HTERT RPE-1 (cell line): ENCODE measurements around the gene ODC1.
"Not testable (repeated sequence)": the region's sequence is repeated elsewhere in the genome, so short reads cannot be mapped to it uniquely, and the experiment has no call there.

ENCODE experiments used
- in situ Hi-C: fragments of 300-500 bp; cut with MboI; formaldehyde crosslinking; loops from 4 replicates; pipeline ENCODE4 v1.14.3; 2020; ENCODE audit warnings: low sequenced_read_pairs

Gene ODC1

DNA sequence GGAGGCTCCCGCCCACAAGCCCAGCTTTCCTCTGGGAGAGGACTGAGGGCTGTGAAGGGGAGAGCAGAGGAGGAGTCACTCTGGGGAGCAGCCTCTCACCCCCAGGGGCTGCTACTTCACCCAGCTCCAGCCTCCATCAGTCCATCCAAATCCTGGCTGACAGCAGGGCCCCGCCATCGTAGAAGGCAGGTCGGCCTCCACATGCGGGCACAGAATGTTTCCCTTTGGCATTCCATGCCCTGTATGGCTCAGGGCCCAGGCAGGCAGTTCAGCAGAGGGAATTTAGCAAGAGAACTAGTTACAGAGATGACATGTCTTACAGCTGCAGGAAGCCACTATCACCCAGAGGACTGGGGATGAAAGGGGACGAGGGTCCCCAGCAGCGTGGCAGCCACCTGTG lies 6.4 kb upstream of the ODC1 start:
- in situ Hi-C loops = no loop called here

DNA sequence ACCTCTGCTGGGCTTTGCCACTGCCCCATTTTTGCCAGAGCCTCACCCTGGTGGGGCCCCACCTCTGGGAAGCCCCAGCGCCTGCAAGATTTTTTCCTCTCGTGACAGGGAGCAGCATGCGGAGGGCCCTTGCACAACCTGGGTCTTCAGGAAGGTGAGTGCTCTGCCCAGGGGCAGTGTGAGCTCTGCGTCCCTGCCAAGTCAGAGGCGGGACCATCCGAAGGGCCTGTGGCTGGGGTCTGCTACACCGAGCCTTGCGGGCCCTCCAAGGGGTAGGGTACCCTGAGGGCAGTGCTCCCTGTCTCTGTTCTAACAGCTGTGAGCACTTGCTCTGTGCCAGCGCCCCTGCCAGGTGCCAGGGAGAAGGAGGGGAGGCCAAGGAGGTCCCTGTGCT lies 5.8 kb upstream of the ODC1 start:
- in situ Hi-C loops = no loop called here

DNA sequence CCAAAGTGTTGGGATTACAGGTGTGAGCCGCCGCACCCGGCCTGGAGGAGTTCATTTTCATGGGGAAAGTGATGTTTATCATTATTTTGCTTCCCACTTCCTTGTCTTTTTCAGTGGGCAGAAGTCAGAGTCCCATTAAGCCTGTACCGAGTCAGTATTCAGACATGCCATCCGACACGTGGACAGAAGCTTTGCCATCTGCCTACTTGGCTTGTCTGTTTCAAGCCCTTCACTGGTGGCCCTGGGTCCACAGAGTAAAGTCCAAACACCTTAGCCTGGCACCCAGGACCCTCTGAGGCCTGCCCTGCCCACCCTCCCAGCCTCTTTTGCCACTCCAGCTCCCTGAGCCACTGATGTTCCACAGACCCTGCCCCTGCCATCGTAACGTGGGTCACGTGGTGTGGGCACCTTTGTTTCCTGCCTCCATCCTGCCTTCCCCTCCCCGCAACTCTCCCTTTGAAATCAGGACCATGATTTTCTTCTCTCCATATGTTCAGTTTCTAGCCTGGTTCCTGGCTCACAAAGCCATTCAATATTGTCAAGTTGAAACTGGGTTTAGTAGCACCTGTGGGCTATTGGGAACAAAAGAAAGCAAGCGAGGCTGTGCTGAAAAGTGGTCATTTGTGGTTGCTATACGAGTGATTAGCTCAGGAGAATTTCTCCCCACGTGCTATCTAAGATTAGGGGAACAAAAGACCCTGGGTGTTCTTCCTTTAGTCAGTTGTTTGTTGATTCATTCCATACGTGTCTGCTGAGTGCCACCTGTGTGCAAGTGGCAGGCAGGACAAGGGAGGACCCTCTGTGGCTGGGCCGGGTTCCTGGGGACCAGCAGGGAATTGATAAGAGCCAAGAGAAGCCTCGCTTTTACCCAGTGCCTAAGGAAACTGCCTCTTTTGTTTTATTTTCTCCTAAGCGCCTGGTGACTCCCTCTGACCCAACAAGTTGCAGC lies 5.1 kb upstream of the ODC1 start:
- in situ Hi-C loops = no loop called here

DNA sequence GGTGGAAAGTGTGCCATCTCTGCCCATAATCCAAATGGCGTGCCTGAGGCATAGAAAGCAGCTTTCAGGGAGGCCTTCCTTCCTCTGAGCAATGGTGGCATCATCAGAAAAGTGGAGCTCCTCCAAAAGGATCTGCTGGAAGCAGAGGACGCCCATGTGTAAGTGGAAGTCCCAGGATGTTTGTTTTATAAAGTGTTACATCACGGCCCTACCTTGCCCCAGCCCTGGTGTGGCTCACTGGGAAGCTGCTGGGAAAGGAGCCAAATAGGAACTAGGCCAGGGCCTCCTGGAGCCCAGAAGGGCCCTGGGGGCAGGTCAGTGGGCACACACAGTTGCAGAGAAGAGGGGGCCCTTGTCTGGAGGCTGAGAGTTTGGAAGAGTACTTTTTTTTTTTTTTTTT lies 4.2 kb upstream of the ODC1 start:
- in situ Hi-C loops = no loop called here

DNA sequence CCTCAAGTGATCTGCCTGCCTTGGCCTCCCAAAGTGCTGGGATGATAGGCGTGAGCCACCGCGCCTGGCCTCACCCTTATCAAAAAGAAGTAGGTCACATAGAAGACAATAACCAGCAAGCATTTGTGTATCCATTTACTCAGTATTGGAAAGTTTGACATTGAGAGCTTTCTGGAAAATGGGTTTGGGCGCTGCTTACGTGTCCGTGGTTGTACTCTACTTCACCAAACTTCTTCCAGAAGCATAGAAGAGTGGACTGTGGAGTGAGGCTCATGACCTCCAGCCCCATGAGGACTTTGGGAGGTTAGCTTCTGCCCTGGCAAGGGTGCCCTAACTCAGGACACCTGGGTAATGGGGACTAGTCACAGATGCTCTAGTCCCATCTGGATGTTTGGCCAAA lies 3.7 kb upstream of the ODC1 start:
- in situ Hi-C loops = no loop called here

DNA sequence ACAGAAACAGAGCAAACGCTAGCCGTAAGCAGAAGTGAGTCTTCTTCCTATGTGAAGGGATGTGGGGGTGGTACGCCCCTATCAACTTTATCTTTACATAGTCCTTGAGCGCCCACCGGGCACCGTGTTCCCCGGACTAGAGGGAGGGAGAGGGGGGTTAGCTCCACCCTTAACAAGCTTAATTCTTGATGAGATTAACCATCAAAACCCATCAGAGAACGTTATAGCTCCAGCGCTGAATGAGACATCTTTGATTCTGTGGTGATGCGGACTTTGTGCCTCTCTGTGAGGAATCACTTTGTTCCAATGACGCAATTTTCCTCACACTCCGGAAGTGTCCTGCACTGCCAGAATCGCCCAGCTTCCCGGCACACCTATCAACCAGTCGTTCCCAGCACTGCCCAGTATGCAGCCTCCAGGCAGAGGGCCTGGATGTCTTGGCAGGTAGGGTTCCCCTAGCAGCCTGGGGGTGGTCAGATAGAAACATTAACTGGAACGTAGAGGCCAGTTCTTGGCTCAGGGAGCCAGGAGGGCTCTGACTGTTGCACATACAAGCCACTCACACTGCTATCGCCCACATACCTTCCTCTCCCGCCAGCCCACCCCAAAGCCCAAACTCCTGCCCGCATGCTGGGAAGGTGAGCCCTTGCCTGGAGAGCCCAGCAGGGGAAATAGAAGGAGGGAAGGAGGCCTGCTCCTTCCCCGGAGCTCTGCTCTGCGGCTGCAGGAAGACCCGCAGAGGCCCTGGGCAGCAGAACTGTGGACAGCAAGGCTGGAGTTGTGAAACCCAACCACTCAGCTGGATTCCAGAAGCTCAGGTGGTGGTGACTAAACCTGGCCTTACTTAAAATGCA lies 1.9 kb upstream of the ODC1 start:
- in situ Hi-C loops = no loop called here

DNA sequence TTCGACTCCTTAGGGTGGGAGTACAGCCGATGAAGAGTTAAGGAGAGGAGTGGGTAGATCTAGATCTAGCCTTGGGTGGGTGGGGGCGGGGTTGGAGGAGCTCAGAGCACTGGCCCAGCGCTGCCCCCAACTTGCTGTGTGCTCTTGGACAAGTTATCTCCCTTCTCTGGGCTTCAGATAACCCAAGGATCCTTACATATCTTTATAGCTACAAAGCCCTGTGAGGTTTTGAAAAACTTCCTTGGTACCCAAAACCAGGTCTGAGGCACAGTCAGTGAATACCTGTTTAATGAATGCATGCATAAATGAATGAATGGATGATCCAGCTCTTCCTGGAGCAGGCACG lies 1.3 kb upstream of the ODC1 start:
- in situ Hi-C loops = no loop called here

DNA sequence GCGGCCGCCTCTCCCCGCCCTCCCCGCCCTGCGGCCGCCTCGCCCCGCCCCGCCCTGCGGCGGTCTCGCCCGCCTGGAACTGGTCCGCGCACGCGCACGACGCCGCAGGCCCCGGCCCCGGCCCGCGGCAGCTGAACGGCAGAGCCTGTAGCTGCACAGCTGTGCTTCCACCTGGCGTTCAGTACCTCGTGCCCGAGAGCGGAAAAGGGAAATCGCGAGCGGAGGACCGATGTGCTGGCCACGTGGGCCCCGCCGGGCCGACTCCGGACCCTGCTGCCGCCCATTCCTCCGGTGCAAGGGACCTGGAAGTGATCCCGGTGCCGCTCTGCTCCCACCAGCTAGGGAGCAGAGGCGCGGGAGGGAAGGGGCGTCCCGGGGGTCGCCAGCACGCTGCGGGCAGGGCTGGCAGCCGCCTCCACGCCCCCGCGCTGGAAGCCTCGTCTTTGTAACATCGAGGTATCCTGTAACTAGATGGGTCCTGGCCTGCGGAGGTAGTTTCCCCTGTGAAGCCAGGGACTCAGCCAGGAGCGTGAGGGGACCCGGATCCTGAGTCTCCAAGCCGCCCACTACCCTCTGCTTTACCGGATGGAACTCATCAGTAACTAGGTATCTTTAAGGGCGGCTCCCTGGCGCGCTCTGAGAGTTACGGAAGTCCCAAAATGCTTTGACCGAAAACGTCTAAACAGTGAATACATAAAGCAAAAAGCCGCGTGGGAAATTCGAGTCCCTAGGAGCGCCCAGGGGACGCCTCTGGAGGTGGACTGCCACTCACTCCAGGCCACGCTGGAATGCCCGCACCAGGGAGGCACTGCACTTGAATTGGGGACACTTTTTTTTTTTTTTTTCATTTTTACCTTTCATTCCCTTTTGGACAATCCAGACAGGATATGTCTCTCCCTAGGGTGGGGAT lies 704 bp upstream of the ODC1 start:
- in situ Hi-C loops = no loop called here

DNA sequence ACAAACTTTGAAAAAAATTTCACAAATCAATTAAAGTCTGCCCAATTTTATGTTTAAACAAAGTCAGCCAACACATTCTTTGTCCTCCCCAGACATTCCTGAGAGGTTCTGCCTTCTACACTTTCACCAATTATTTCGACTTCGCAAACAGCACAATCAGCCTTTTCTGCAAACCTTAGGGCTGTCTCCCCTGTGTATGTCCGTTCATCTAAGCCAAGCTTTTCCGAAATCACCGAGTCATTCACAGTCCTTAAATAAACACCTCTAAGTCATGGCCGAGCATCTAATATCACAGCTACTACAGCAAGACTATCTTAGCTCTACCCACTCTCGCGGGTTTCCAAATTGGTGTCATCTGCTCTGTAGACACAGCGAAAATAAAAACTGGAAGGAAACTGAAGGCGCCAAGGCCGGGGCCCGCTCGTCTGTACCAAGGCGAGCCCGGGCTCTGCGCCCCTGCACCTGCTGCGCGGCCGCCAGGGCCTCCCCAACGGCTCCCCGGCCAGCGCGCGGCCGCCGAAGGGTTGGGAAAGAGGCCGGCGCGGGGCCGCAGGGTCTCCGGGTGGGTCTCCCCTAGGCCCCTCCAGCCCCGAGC lies 730 bp downstream of the ODC1 start:
- in situ Hi-C loops = no loop called here

DNA sequence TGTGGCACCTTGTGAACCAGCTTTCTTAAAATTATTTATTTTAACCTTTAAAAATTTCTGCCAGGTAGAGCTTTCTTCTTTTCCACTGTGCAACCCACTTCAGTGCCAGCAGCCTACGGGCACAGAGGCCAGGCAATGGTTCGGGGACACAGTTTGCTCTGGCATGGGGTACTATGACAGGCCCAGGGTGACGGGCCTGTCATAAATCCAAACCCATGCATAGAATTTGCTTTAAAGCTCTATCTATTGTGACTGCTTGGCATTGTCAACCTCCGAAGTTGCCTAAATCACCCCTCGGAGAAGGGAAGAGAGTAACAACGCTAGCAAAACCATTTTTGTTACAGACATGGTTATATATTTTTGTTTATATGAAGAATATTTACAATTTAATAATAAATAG lies 1.5 kb downstream of the ODC1 start:
- in situ Hi-C loops = no loop called here

DNA sequence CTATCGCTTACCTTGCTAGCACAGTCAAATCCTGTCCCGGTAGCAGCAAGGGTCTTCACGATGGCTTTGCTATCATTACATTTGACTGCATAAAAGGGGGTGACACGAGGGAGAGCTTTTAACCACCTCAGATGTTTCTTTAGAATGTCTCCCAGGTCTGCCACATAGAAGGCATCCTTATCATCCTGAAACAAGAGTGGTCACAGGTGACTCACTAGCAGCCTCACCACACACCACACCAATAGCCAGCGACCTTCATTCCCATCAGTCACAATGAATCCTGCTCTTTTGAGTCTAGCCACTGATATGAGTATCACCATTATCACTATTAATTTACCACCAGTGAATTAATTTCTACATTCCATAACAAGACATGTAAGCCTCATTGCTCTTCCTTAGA lies 3.7 kb downstream of the ODC1 start:
- in situ Hi-C loops = no loop called here

DNA sequence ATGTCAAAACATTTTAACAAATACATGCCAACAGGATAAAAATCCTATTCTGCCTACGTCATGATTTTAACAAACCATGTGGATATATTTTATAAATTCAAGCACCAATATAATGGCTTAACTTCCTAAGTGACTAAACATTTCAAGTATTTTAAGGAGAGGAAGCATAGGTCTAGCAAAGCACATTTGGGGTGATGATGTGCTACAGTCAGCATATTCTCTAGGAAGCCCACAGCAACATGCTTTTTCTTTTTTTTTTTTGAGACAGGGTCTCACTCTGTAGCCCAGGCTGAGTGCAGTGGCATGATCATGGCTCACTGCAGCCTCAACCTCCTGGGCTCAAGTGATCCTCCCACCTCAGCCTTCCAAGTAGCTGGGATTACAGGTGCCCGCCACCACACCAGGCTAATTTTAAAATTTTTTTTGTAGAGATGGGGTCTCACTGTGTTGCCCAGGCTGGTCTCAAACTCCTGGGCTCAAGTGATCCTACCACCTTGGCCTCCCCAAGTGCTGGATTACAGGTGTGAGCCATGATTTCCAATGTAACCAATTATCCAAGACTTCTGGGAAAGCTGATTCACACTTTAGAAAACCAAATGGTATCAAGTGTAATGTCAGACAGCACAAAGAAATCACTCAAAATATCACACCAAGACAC lies 5.5 kb downstream of the ODC1 start:
- in situ Hi-C loops = not testable (repeated sequence)

DNA sequence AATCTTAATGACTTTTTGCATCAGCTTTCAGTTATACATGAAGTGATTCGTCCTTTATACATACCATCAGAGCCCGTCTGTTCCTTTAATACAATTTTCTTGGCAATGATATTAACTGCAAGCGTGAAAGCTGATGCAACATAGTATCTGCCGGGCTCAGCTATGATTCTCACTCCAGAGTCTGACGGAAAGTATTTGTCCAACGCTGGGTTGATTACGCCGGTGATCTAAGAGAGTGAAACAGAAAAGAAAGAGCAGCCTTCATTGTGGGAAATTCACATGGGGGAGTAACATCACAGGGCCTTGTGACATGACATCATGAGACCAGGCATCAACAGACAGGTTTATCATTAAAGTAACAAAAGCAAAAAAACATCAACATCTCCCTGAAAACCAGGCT lies 6.2 kb downstream of the ODC1 start:
- in situ Hi-C loops = no loop called here

DNA sequence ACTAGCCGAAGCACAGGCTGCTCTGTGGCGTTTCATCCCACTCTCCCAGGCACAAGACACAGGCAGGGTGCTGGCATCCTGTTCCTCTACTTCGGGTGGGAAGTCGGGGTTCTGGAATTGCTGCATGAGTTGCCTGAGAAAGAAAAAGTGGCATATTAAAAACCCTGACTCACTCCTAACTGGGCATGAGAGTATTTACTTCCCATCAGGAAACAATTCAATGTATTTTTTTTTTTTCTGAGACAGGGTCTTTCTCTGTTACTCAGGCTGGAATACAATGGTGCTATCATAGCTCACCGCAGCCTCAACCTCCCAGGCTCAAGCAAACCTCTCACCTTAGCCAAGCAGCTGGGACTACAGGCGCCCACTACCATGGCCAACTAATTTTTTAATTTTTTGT lies 7.4 kb downstream of the ODC1 start:
- in situ Hi-C loops = no loop called here

DNA sequence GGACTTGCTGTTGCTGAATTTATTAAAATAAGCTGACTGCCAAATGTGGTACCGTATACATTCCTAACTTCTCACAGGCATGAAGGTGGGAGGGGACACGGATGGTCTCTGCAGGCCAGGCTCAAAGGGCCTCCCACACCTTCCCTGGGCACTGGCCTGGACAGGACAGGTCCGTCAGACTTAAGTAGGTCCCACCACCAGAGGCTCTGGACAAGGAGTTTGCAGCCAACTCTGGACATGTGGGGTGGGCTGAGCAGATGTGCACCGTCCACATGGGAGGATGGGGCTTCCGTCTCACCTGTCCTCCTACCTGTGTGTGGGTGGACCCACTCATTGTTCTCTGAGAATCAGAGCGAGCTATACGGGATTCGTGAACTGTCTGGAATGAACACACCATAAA lies 8.2 kb downstream of the ODC1 start:
- in situ Hi-C loops = no loop called here

DNA sequence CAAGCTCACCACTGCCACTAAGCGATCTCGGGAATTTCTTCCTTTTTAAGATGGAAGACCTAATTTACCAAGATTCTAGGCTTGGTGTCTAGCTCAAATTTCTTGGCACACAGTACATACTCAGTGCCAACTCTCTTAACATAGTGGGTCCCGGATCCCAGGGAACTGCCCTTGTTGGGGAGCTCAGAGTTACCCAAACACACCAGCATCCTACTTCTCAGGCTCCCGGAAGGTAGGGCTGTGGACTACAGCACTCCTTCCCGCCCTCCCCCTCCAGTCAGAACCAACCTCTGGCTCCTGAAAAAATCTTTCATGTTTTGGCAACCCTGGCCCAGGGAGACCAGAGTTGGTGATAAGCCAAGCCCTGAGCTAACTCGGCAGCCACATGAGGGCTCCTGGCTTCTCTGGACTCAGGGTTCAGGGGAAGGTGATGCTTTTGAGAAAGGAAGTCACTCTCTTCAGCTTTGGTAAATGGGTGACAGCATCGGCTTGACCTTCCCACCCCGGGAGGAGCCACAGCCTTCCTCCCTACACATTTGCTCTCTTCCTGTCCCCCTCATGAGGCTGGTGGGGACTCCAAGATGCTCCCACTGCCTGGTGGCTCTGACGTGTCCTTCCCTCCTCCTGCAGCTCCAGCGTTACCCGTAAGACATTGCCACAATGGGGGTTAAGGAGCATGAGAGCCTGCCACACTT lies 8.8 kb downstream of the ODC1 start:
- in situ Hi-C loops = no loop called here

DNA sequence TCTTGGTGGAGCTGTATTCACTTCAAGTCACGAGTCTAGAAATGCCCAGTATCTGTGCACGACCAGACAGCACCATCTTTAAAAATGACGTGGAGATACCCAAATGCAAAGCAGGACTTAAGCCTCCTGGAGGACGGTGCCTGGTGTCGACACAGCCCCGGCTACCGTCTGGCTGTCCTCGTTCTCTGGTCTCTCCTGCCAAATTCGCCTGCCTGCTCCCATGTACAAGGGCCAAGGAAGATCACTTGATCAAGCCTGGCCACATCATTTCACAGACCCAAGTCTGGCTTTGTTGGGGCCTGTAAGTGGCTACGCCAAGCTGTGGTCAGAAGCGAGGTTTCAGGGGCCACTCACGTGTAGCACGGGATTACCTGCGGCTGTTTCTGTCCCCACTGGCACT lies 9.4 kb downstream of the ODC1 start:
- in situ Hi-C loops = no loop called here

DNA sequence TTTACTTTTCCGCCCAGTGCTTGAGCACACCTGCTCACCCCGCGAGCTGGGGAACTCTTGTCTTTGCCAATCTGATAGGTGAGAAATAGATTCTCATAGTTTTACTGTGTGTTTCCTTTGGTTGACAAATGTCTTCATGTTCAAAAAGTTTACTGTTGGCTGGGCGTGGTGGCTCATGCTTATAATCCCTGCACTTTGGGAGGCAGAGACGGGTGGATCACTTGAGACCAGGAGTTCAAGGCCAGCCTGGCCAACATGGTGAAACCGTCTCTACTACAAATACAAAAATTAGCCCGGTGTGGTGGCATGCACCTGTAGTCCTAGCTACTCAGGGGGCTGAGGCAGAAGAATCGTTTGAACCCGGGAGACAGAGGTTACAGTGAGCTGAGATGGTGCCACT lies 10.3 kb downstream of the ODC1 start:
- in situ Hi-C loops = no loop called here

DNA sequence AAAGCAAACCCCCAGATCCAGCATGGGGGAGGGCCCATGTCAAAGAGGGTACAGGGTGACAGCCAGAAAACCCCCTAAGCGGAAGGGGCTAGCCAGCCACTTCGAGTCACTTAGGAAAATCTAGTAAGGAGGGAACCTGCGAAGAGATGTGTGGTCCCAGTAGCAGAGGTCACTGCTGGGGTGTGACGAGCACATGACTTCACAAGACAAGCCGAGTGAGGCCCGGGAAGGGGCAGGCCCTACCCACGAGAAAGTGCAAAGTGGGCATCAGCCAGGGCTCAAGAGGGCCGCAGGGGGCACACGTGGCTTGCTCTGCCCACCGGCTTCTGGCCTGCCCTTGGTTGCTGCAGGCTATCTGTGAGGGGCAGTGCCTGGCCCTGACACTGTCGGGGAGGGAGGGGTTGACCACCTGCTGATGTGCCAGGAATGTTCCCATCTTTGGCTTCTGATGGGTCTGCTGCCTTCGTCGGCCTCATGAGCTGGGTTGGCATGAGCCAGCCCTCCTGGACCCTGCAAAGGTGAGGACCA lies 11.5 kb downstream of the ODC1 start:
- in situ Hi-C loops = no loop called here
